CD8-positive, alpha-beta memory T cell (primary cell): ENCODE measurements around the gene SLCO3A1. TPM values are rescaled to one million over a fixed set of nuclear protein-coding genes. Genes with fewer than 3 reads are reported as not detected.

ENCODE experiments used
- CTCF ChIA-PET: fragments of 350-600 bp; sonication (Branson Sonifier 250); formaldehyde crosslinking; loops from one replicate; lab custom pipeline; 2021; ENCODE audit warnings: antibody characterized with exemption; lab: Charles Lee
- POLR2A ChIA-PET: fragments of 350-600 bp; sonication (Branson Sonifier 250); formaldehyde crosslinking; loops from one replicate; lab custom pipeline; 2021; ENCODE audit warnings: antibody characterized with exemption; lab: Charles Lee
- DNase-seq, 5 donors: peaks; one replicate each; pipeline versions ENCODE4 v3.0.0 to v3.0.0-alpha.2; 2020 to 2022; ENCODE audit warnings: mixed read lengths in 1 of 5
- H3K27ac ChIP-seq: one replicate; pipeline ENCODE4 v1.7.0; 2013; ENCODE audit warnings: low read depth, mild to moderate bottlenecking, low read length, moderate library complexity
- H3K27me3 ChIP-seq: 2 replicates; pipeline ENCODE4 v1.7.0; 2013; ENCODE audit warnings: low read length, mild to moderate bottlenecking; ENCODE audit not compliant: insufficient read depth, poor library complexity, severe bottlenecking
- H3K36me3 ChIP-seq: 2 replicates; pipeline ENCODE4 v1.7.0; 2013; ENCODE audit warnings: mild to moderate bottlenecking, low read length, moderate library complexity; ENCODE audit not compliant: insufficient read depth
- H3K4me1 ChIP-seq: 2 replicates; pipeline ENCODE4 v1.7.0; 2013; ENCODE audit warnings: mild to moderate bottlenecking, low read length, moderate library complexity; ENCODE audit not compliant: insufficient read depth
- H3K4me3 ChIP-seq: 2 replicates; pipeline ENCODE4 v1.7.0; 2013; ENCODE audit warnings: mild to moderate bottlenecking, low read length
- H3K9me3 ChIP-seq: 2 replicates; pipeline ENCODE4 v1.7.0; 2013; ENCODE audit warnings: mild to moderate bottlenecking, low read length
- H3K27ac Mint-ChIP-seq, 8 donors: one replicate each; pipeline ENCODE4 v1.8.0; 2020 to 2021; ENCODE audit warnings: mixed read lengths in 8 of 8, mild to moderate bottlenecking in 6 of 8, inconsistent platforms in 3 of 8, moderate library complexity in 3 of 8
- H3K27me3 Mint-ChIP-seq, 2 donors: one replicate each; pipeline ENCODE4 v1.8.0; 2020 to 2021; ENCODE audit warnings: mixed read lengths in 2 of 2, mild to moderate bottlenecking in 1 of 2, moderate library complexity in 1 of 2
- H3K36me3 Mint-ChIP-seq, 3 donors: one replicate each; pipeline ENCODE4 v1.8.0; 2020 to 2021; ENCODE audit warnings: mixed read lengths in 3 of 3, inconsistent platforms in 1 of 3, mild to moderate bottlenecking in 1 of 3
- H3K4me1 Mint-ChIP-seq, 3 donors: one replicate each; pipeline ENCODE4 v1.8.0; 2020 to 2021; ENCODE audit warnings: mixed read lengths in 3 of 3, inconsistent platforms in 1 of 3, mild to moderate bottlenecking in 1 of 3
- H3K4me3 Mint-ChIP-seq, 7 donors: one replicate each; pipeline ENCODE4 v1.8.0; 2020 to 2021; ENCODE audit warnings: mixed read lengths in 7 of 7, mild to moderate bottlenecking in 6 of 7, moderate library complexity in 4 of 7, inconsistent platforms in 2 of 7
- H3K9me3 Mint-ChIP-seq, 5 donors: one replicate each; pipeline ENCODE4 v1.8.0; 2020 to 2022; ENCODE audit warnings: mixed read lengths in 5 of 5, mild to moderate bottlenecking in 3 of 5, moderate library complexity in 2 of 5, inconsistent platforms in 1 of 5
- polyA plus RNA-seq: library from polyadenylated mRNA; unstranded; fragments of 300-500 nt; fragmentation: Illumina TruSeq; gene quantifications from one replicate; pipeline ENCODE4 v1.2.3, GENCODE V29; 2021
- total RNA-seq, 2 experiments: library from RNA; stranded (reverse); gene quantifications; one replicate each; pipeline ENCODE4 v1.2.3, GENCODE V29; 2021

SLCO3A1 gene
- total and polyA plus RNA-seq, 3 experiments from 2014 or later, result 10.0 to 47.9 (median 10.8) TPM

DNA sequence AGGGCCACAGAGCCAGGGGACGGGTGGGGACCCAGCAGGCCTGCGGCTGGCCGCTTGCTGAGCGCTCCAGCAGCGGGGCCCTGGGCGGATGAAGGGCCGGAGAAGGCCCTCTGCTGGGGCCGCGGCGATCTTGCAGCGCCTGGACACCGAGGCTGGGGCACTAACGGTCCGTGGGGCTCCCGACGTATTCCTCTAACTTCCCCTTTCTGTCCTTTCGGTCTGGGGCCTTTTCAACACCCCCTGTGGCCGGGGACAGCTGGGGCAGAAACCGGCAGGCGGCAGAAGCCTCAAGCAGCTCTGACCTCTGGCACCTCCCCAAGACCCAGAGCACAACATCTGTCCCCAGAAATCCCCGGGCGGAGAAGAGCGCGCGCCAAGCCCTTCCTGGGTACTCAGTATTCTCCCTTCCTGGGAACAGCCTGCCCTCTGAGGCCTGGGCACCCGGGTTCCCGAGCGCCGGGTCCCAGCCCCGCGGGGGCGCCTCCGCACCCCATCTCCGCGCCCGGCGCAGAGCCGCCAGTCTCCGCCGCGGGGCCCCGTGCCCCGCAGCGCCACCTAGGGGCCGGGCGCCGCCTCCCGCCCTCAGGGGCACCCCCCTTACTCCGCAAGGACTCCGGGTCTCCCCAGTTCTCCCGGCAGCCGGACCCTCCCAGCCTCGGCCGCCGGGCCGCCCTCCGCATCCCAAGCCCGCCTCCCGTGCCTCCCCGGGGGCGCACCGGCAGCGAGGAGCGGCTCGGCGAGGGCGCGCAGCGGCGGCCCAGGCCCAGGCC is 582 bp upstream of the SLCO3A1 start:
- no peaks in the 10 kb centered on the region for H3K27me3 ChIP-seq
- Mint-ChIP-seq H3K27me3 (no peaks in the 10 kb centered on the region), H3K36me3 (peaks cover 0 to 6% (median 0%) of the 10 kb centered on the region in 3 donors), H3K4me3 (peak overlapping the region; percentile 85 to 98 (median 90)), H3K4me1 (peaks cover 52 to 70% (median 65%) of the 10 kb centered on the region in 3 donors), H3K9me3 (no peaks in the 10 kb centered on the region), H3K27ac (peak overlapping the region; percentile 91 to 95 (median 94))
- ChIA-PET CTCF (interaction anchor here (0.7 to 4.7 kb wide), 14 partner anchors 8 to 224 kb away, joined by 3 to 22 read pairs (median 4); no protein-coding TSS in a partner anchor), POLR2A (interaction anchor here (1.0 kb wide), 2 partner anchors 86 to 89 kb away, joined by 3 to 4 read pairs; no protein-coding TSS in a partner anchor)
- peak overlapping the region; percentile 41 for H3K27ac ChIP-seq
- H3K9me3 ChIP-seq, result no peaks in the 10 kb centered on the region
- H3K36me3 ChIP-seq, result no peaks in the 10 kb centered on the region
- peak overlapping the region; percentile 61 for H3K4me3 ChIP-seq
- peak; percentile 64 to 79 (median 78) for DNase-seq
- H3K4me1 ChIP-seq, result peaks cover 62% of the 10 kb centered on the region

DNA sequence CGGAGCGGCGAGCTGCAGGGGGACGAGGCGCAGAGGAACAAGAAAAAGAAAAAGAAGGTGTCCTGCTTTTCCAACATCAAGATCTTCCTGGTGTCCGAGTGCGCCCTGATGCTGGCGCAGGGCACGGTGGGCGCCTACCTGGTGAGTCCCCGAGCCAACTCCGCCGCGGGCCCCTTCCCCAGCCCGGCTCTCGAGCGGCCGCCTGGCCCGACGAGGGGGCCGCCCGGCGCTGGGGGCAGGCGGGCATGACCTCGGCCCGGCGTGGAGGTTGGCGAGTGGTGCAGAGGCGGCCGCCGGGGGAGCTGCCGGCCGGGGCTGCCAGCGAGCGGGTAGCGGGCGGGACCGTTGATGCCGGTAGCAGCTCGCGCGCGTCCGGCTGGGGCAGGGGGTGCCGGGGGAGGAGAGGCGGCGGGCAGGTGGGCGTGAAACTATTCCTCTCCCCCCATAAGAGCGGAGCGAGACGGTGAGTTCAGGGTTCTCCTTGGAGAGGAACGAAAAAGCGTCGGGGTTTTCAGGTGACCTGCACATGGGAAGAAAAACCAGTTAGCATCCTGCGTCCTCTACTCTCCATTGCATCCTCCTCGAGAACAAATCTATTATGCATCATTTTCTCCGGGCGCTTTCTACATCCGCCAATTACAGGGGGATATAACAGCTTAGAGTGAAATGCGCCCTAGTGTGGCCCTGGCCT is 585 bp downstream of the SLCO3A1 start:
- DNase-seq, result peak; percentile 26 to 64 (median 35)
- Mint-ChIP-seq H3K36me3 (peaks cover 0 to 6% (median 0%) of the 10 kb centered on the region in 3 donors), H3K4me1 (peaks cover 63 to 79% (median 73%) of the 10 kb centered on the region in 3 donors), H3K27me3 (no peaks in the 10 kb centered on the region), H3K27ac (peak overlapping the region; percentile 86 to 98 (median 93)), H3K9me3 (no peaks in the 10 kb centered on the region), H3K4me3 (peak overlapping the region; percentile 88 to 98 (median 92))
- H3K4me1 ChIP-seq, result peaks cover 71% of the 10 kb centered on the region
- ChIA-PET CTCF (interaction anchor here (0.6 to 3.8 kb wide), 14 partner anchors 9 to 149 kb away, joined by 3 to 22 read pairs (median 4); no protein-coding TSS in a partner anchor), POLR2A (interaction anchor here (0.6 to 1.0 kb wide), 3 partner anchors 85 to 522 kb away, joined by 3 to 4 read pairs (median 4); no protein-coding TSS in a partner anchor)
- H3K27ac ChIP-seq, result peak overlapping the region; percentile 34
- H3K4me3 ChIP-seq, result peak overlapping the region; percentile 62
- H3K27me3 ChIP-seq, result no peaks in the 10 kb centered on the region
- H3K36me3 ChIP-seq, result no peaks in the 10 kb centered on the region
- H3K9me3 ChIP-seq, result no peaks in the 10 kb centered on the region

DNA sequence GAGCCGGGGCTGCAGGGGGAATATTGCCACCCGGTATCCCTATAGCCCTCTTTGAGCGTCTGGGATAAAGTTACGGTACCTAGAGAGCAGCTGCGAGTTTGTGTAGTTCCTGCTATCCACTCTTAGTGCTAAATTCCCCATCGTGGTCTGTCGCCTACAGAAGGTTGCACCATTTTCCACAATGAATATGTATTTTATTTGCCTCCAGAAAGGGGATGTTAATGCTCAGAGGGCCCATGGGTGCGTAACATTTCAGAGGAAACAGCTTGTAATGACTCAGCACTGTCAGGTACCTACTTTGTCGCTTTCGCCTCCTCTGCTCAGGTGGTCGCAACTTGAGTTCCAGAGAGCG is 1.1 kb downstream of the SLCO3A1 start:
- H3K9me3 ChIP-seq, result no peaks in the 10 kb centered on the region
- peak overlapping the region; percentile 34 for H3K27ac ChIP-seq
- peak overlapping the region; percentile 86 to 98 (median 93) for H3K27ac Mint-ChIP-seq
- H3K4me3 Mint-ChIP-seq, result peak overlapping the region; percentile 88 to 98 (median 92)
- ChIA-PET CTCF (interaction anchor here (0.8 to 3.8 kb wide), 10 partner anchors 9 to 149 kb away, joined by 3 to 22 read pairs (median 4); no protein-coding TSS in a partner anchor), POLR2A (no interaction called here)
- H3K36me3 Mint-ChIP-seq, result peaks cover 0 to 6% (median 0%) of the 10 kb centered on the region in 3 donors
- peak in 2 of 5 donors; percentile 29 to 58 for DNase-seq
- H3K9me3 Mint-ChIP-seq, result no peaks in the 10 kb centered on the region
- peak overlapping the region; percentile 62 for H3K4me3 ChIP-seq
- H3K4me1 ChIP-seq, result peaks cover 71% of the 10 kb centered on the region
- peaks cover 64 to 79% (median 73%) of the 10 kb centered on the region in 3 donors for H3K4me1 Mint-ChIP-seq
- H3K36me3 ChIP-seq, result no peaks in the 10 kb centered on the region
- no peaks in the 10 kb centered on the region for H3K27me3 Mint-ChIP-seq
- no peaks in the 10 kb centered on the region for H3K27me3 ChIP-seq

DNA sequence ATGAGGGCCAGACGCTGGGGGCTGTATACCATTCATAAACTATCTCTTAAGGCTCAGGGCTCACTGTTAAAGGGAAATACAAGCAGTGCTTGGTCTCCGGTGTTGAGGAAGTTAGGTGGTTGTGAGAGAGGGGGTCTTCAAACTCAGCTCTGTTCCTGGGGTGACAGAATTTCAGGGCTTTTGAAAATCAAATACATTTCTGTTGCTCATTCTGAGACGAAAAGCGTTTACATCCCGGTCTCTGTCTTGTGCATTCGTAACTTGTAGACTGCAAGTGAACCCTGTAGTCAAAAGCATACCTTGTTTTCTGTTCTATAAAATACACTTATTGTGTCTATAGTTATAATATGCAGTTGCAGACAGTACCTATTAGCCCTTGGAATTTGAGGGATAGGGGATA is 1.7 kb downstream of the SLCO3A1 start:
- Histone ChIP-seq H3K4me3 (peak overlapping the region; percentile 62), H3K9me3 (no peaks in the 10 kb centered on the region), H3K27me3 (no peaks in the 10 kb centered on the region), H3K36me3 (no peaks in the 10 kb centered on the region), H3K27ac (peak overlapping the region; percentile 34), H3K4me1 (peaks cover 73% of the 10 kb centered on the region)
- DNase-seq, result no peak
- Mint-ChIP-seq H3K27ac (peak overlapping the region; percentile 86 to 98 (median 93)), H3K36me3 (peaks cover 0 to 6% (median 0%) of the 10 kb centered on the region in 3 donors), H3K4me3 (peak overlapping the region; percentile 88 to 98 (median 92)), H3K27me3 (no peaks in the 10 kb centered on the region), H3K9me3 (no peaks in the 10 kb centered on the region), H3K4me1 (peaks cover 65 to 78% (median 73%) of the 10 kb centered on the region in 3 donors)
- ChIA-PET CTCF (interaction anchor here (1.7 to 3.8 kb wide), 3 partner anchors 8 to 149 kb away, joined by 7 to 22 read pairs (median 16); no protein-coding TSS in a partner anchor), POLR2A (interaction anchor here (1.0 kb wide), 1 partner anchor 10 kb away, joined by 4 read pairs; no protein-coding TSS in a partner anchor)

DNA sequence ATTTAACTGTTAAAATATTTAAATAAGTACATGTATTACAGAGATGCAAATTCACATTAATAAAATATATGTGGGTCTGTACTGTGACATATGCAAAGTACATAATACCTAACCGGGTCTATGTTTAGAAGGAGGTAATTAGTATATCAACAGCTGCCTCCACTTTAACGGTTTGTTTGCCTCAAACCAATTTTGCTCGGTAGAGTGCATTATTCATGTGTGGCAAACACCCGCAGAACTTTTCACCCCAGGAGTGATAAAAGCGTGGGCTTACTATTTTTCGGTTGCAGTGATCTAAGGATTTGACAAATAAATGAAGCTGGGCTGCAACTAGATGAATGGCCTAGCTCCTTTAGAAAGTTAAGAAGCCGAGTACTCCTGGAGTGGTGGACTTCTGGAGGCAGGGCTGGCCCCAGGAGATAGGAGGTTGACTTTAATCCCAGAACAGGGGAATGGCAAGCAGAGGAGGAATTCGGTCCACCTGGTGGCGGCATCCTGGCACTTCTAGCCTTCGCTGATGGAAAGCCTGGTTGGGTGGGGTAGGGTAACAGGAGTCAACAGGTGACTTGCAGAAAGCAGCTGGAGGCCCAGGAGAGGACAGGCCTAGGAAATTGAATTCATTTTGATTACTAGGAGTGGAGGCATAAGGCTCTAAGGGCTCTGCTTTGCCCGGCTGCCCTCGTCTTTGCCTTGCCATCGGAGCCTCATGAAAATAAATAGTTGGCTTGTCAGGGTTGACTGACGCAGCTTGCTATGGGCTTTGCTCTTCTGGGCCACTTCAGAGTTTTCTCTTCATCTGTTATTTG is 2.4 kb downstream of the SLCO3A1 start:
- Histone ChIP-seq H3K4me3 (no peak overlapping the region), H3K27me3 (no peaks in the 10 kb centered on the region), H3K36me3 (no peaks in the 10 kb centered on the region), H3K27ac (no peak overlapping the region), H3K9me3 (no peaks in the 10 kb centered on the region), H3K4me1 (peaks cover 80% of the 10 kb centered on the region)
- no peaks in the 10 kb centered on the region for H3K27me3 Mint-ChIP-seq
- peak in 1 of 5 donors; percentile 19 for DNase-seq
- ChIA-PET POLR2A (interaction anchor here (1.0 kb wide), 1 partner anchor 9 kb away, joined by 4 read pairs; no protein-coding TSS in a partner anchor), CTCF (interaction anchor here (3.8 kb wide), 1 partner anchor 7 kb away, joined by 22 read pairs; no protein-coding TSS in a partner anchor)
- H3K27ac Mint-ChIP-seq, result peak overlapping the region; percentile 57 to 97 (median 89)
- H3K9me3 Mint-ChIP-seq, result no peaks in the 10 kb centered on the region
- H3K36me3 Mint-ChIP-seq, result peaks cover 0 to 6% (median 0%) of the 10 kb centered on the region in 3 donors
- peak overlapping the region; percentile 88 to 98 (median 92) for H3K4me3 Mint-ChIP-seq
- H3K4me1 Mint-ChIP-seq, result peaks cover 70 to 80% (median 78%) of the 10 kb centered on the region in 3 donors

DNA sequence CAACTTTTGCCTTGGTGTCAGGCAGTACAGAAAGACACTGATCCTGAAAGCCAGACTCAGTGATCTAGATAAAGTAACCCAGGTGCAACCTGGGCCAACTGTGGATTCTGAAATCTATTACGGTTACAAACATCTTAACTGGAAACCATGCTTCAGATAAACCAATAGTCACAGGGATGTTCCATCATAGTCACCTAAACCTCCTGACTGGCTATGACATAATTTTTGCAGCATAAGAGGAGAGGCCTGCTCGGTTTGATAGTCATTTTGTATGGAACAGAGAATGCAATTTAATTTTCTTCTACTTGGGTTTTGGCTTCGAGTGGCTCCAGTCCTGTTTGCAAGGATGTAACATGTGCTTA is 3.7 kb downstream of the SLCO3A1 start:
- peaks cover 0 to 6% (median 0%) of the 10 kb centered on the region in 3 donors for H3K36me3 Mint-ChIP-seq
- Histone ChIP-seq H3K27me3 (no peaks in the 10 kb centered on the region), H3K36me3 (no peaks in the 10 kb centered on the region), H3K4me1 (peaks cover 81% of the 10 kb centered on the region), H3K27ac (peak overlapping the region; percentile 15), H3K9me3 (no peaks in the 10 kb centered on the region), H3K4me3 (peak overlapping the region; percentile 12)
- CTCF ChIA-PET, result no interaction called here
- POLR2A ChIA-PET, result interaction anchor here (0.5 to 0.9 kb wide), 2 partner anchors 151 to 932 kb away, joined by 3 to 7 read pairs; no protein-coding TSS in a partner anchor
- H3K4me3 Mint-ChIP-seq, result peak overlapping the region; percentile 37 to 98 (median 90)
- no peaks in the 10 kb centered on the region for H3K9me3 Mint-ChIP-seq
- no peak for DNase-seq
- peaks cover 69 to 82% (median 81%) of the 10 kb centered on the region in 3 donors for H3K4me1 Mint-ChIP-seq
- peak overlapping the region; percentile 85 to 97 (median 90) for H3K27ac Mint-ChIP-seq
- H3K27me3 Mint-ChIP-seq, result no peaks in the 10 kb centered on the region

DNA sequence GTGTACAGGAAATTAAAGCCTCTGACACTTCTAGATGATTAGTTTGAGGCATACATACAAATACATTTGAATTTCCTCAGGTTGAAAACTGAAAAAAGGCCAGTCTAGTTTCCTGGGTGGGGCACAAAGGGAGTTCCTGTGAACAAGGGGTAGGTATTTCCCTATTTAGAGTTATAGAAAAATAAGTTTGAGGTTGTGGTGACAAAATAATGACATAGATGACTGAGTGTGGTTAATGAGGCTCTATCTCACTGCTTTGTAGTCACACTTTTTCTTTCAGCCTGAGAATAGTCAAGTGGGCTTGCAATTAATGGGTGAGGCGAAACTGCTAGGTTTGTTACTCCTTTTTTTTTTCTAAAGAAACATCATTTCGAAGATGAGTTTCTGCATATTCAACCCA is 4.3 kb downstream of the SLCO3A1 start:
- Histone ChIP-seq H3K36me3 (no peaks in the 10 kb centered on the region), H3K4me3 (peak overlapping the region; percentile 12), H3K9me3 (no peaks in the 10 kb centered on the region), H3K4me1 (peaks cover 80% of the 10 kb centered on the region), H3K27me3 (no peaks in the 10 kb centered on the region), H3K27ac (peak overlapping the region; percentile 15)
- H3K27me3 Mint-ChIP-seq, result no peaks in the 10 kb centered on the region
- H3K4me1 Mint-ChIP-seq, result peaks cover 70 to 84% (median 84%) of the 10 kb centered on the region in 3 donors
- ChIA-PET POLR2A (interaction anchor here (0.5 to 0.9 kb wide), 2 partner anchors 152 to 933 kb away, joined by 3 to 7 read pairs; no protein-coding TSS in a partner anchor), CTCF (interaction anchor here (1.2 kb wide), 1 partner anchor 8 kb away, joined by 4 read pairs; no protein-coding TSS in a partner anchor)
- peak overlapping the region; percentile 85 to 97 (median 90) for H3K27ac Mint-ChIP-seq
- H3K4me3 Mint-ChIP-seq, result peak overlapping the region; percentile 10 to 98 (median 90)
- H3K9me3 Mint-ChIP-seq, result no peaks in the 10 kb centered on the region
- peak in 4 of 5 donors; percentile 31 to 88 (median 73) for DNase-seq
- H3K36me3 Mint-ChIP-seq, result peaks cover 0 to 6% (median 0%) of the 10 kb centered on the region in 3 donors
